ENCODE data around the gene VPS26C.

DNA sequence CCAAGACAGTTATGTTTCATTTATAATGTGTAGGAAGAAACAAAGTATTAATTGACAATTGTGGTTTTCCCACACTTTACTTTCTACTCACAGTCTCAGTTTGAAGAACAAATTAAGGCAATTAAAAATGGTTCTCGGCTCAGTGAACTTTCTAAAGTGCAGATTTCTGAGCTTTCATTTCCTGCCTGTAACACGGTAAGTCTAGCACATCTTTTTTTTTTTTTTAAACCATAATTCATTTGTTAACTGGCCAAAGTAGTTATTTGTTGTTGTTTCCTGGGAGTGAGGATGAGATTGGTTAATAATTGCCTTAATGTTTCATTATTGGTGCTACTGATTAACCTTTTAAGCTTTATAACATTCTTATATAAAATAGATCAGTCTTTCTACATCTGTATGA is 75.1 kb downstream of the VPS26C start:
- TF ChIP-seq TAF1 (IDR thresholded peaks at IDR 0.05; ENCODE audit: borderline replicate concordance, insufficient read depth, low read length), result no peak
- no peak for TF ChIP-seq POLR2AphosphoS5 (IDR thresholded peaks at IDR 0.05; ENCODE audit: low read depth, low read length)
- TF ChIP-seq, protein P1, sequence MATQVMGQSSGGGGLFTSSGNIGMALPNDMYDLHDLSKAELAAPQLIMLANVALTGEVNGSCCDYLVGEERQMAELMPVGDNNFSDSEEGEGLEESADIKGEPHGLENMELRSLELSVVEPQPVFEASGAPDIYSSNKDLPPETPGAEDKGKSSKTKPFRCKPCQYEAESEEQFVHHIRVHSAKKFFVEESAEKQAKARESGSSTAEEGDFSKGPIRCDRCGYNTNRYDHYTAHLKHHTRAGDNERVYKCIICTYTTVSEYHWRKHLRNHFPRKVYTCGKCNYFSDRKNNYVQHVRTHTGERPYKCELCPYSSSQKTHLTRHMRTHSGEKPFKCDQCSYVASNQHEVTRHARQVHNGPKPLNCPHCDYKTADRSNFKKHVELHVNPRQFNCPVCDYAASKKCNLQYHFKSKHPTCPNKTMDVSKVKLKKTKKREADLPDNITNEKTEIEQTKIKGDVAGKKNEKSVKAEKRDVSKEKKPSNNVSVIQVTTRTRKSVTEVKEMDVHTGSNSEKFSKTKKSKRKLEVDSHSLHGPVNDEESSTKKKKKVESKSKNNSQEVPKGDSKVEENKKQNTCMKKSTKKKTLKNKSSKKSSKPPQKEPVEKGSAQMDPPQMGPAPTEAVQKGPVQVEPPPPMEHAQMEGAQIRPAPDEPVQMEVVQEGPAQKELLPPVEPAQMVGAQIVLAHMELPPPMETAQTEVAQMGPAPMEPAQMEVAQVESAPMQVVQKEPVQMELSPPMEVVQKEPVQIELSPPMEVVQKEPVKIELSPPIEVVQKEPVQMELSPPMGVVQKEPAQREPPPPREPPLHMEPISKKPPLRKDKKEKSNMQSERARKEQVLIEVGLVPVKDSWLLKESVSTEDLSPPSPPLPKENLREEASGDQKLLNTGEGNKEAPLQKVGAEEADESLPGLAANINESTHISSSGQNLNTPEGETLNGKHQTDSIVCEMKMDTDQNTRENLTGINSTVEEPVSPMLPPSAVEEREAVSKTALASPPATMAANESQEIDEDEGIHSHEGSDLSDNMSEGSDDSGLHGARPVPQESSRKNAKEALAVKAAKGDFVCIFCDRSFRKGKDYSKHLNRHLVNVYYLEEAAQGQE (IDR thresholded peaks at IDR 0.05; ENCODE audit: insufficient read depth in 1 of 2, low read depth in 2 of 2, low read length in 2 of 2), result no peak
- TF ChIP-seq SIN3A (IDR thresholded peaks at IDR 0.05; ENCODE audit: borderline replicate concordance, insufficient read depth, low read length), result no peak

Measured in PFSK-1 (cell line).